GM18502 (cell line): ENCODE measurements around the gene PUM1.

ENCODE experiments used
- ATAC-seq: cut with Tn5 transposase; IDR thresholded peaks from one replicate; pipeline ENCODE4 v1.9.1; 2021; ENCODE audit warnings: mild to moderate bottlenecking; ENCODE audit not compliant: unreplicated experiment, poor library complexity

PUM1 gene

GRCh38 chr1:31031330-31032143 lies 34.0 kb downstream of the PUM1 start:
- no peak for ATAC-seq

GRCh38 chr1:31029026-31029425 lies 36.5 kb downstream of the PUM1 start:
- ATAC-seq, result no peak

GRCh38 chr1:31027693-31028526 lies 37.6 kb downstream of the PUM1 start:
- ATAC-seq, result no peak

- no peak for ATAC-seq
These were observed 43.3 kb downstream of the PUM1 start for GRCh38 chr1:31022259-31022658.

GRCh38 chr1:31020007-31020790 lies 45.3 kb downstream of the PUM1 start:
- no peak for ATAC-seq

- ATAC-seq, result no peak
These were observed 46.1 kb downstream of the PUM1 start for GRCh38 chr1:31019401-31019800.

GRCh38 chr1:31016868-31017267 lies 48.6 kb downstream of the PUM1 start:
- no peak for ATAC-seq

GRCh38 chr1:31013187-31013864 lies 52.2 kb downstream of the PUM1 start:
- ATAC-seq, result no peak

- no peak for ATAC-seq
These were observed 53.1 kb downstream of the PUM1 start for GRCh38 chr1:31012210-31012924.

GRCh38 chr1:31011719-31012118 lies 53.8 kb downstream of the PUM1 start:
- ATAC-seq, result no peak

GRCh38 chr1:31010086-31010989 lies 55.2 kb downstream of the PUM1 start:
- peak; percentile 56 for ATAC-seq

- no peak for ATAC-seq
These were observed 58.0 kb downstream of the PUM1 start for GRCh38 chr1:31007462-31007991.

GRCh38 chr1:31006747-31007146 lies 58.8 kb downstream of the PUM1 start:
- no peak for ATAC-seq

GRCh38 chr1:31005617-31006166 lies 59.8 kb downstream of the PUM1 start:
- no peak for ATAC-seq

GRCh38 chr1:31005198-31005597 lies 60.3 kb downstream of the PUM1 start:
- ATAC-seq, result no peak

GRCh38 chr1:31004231-31004621 lies 61.3 kb downstream of the PUM1 start:
- ATAC-seq, result no peak

- ATAC-seq, result no peak
These were observed 61.8 kb downstream of the PUM1 start for GRCh38 chr1:31003613-31004230.

- no peak for ATAC-seq
These were observed 65.2 kb downstream of the PUM1 start for GRCh38 chr1:31000301-31000700.
